Natural killer cell (primary cell): ENCODE data around the gene CAP2. TPM values are rescaled to one million over a fixed set of nuclear protein-coding genes. Genes with fewer than 3 reads are reported as not detected.

Experiments
- ATAC-seq, 3 donors: fragments of 150-1000 bp in 2 of 3; fragments of 200-7000 bp in 1 of 3; cut with Tn5 transposase; 1 replicate in 1 of 3; 2 replicates in 2 of 3; pipeline ENCODE4 v1.10.0; 2021; ENCODE audit warnings: mild to moderate bottlenecking in 2 of 3, moderate library complexity in 2 of 3
- DNase-seq, 2 donors: peaks; one replicate each; pipeline versions ENCODE4 v3.0.0 to v3.0.0-alpha.2; 2013 to 2021; ENCODE audit warnings: mixed read lengths in 1 of 2
- H3K27ac ChIP-seq: one replicate; pipeline ENCODE4 v1.5.1; 2013; ENCODE audit warnings: mild to moderate bottlenecking, low read length
- H3K27me3 ChIP-seq: one replicate; pipeline ENCODE4 v1.6.1; 2013; ENCODE audit warnings: low read length; ENCODE audit not compliant: control insufficient read depth, insufficient read depth
- H3K36me3 ChIP-seq: one replicate; pipeline ENCODE4 v1.6.1; 2013; ENCODE audit warnings: low read length; ENCODE audit not compliant: control insufficient read depth, insufficient read depth
- H3K4me1 ChIP-seq: one replicate; pipeline ENCODE4 v1.6.1; 2013; ENCODE audit warnings: low read length; ENCODE audit not compliant: control insufficient read depth, insufficient read depth
- H3K4me3 ChIP-seq: one replicate; pipeline ENCODE4 v1.5.1; 2013; ENCODE audit warnings: low read length
- H3K9me3 ChIP-seq: one replicate; pipeline ENCODE4 v1.6.1; 2013; ENCODE audit warnings: low read length; ENCODE audit not compliant: control insufficient read depth, insufficient read depth
- H3K27ac Mint-ChIP-seq, 2 donors: one replicate each; pipeline ENCODE4 v1.8.0; 2022; ENCODE audit warnings: mild to moderate bottlenecking in 2 of 2, mixed read lengths in 2 of 2, moderate library complexity in 1 of 2
- H3K27me3 Mint-ChIP-seq, 2 donors: one replicate each; pipeline ENCODE4 v1.8.0; 2022; ENCODE audit warnings: low read depth in 2 of 2, mixed read lengths in 2 of 2
- H3K36me3 Mint-ChIP-seq: one replicate; pipeline ENCODE4 v1.8.0; 2022; ENCODE audit warnings: mixed read lengths
- H3K4me1 Mint-ChIP-seq, 2 donors: one replicate each; pipeline ENCODE4 v1.8.0; 2022; ENCODE audit warnings: mixed read lengths in 2 of 2
- H3K4me3 Mint-ChIP-seq: one replicate; pipeline ENCODE4 v1.8.0; 2022; ENCODE audit warnings: mild to moderate bottlenecking, moderate library complexity, mixed read lengths
- H3K9me3 Mint-ChIP-seq, 2 donors: one replicate each; pipeline ENCODE4 v1.8.0; 2022; ENCODE audit warnings: mixed read lengths in 2 of 2
- CTCF ChIP-seq: fragments of 200-600 bp; IDR thresholded peaks from one replicate; pipeline ENCODE4 v1.8.0; 2022; ENCODE audit warnings: antibody characterized with exemption
- WGBS: methylation state at CpG from one replicate; pipeline ENCODE4 v1.1.7; 2013; ENCODE audit warnings: missing lambda C conversion rate; ENCODE audit not compliant: insufficient coverage; 5-methylcytosine and 5-hydroxymethylcytosine counted together
- intact Hi-C: fragments of 100-400 bp; cut with micrococcal nuclease; formaldehyde crosslinking; loops from one replicate; pipeline ENCODE4 v1.14.2; 2022
- total RNA-seq, 4 donors: library from RNA; stranded (reverse); fragments of 120-200 nt in 1 of 4; gene quantifications; one replicate each; pipeline versions ENCODE4 v1.2.3 to v1.2.4, GENCODE V29; 2013 to 2022

Gene CAP2
- total RNA-seq, 3 donors from 2014 or later (not counting 1 experiment from before 2014, with no cell fraction given) = not detected

- WGBS = 100% methylated on average over 1 of the region's 1 CpG
- H3K4me1 ChIP-seq = no peaks in the 10 kb centered on the region
- Mint-ChIP-seq H3K27me3 (peaks cover 13% of the 10 kb centered on the region in 2 donors), H3K4me3 (no peak overlapping the region), H3K27ac (no peak overlapping the region), H3K4me1 (no peaks in the 10 kb centered on the region), H3K36me3 (no peaks in the 10 kb centered on the region), H3K9me3 (no peaks in the 10 kb centered on the region)
- H3K27me3 ChIP-seq = no peaks in the 10 kb centered on the region
- intact Hi-C loops = no loop called here
- no peak for TF ChIP-seq CTCF
- no peak overlapping the region for H3K4me3 ChIP-seq
- H3K27ac ChIP-seq = no peak overlapping the region
- DNase-seq = no peak
- no peaks in the 10 kb centered on the region for H3K9me3 ChIP-seq
- no peaks in the 10 kb centered on the region for H3K36me3 ChIP-seq
- no peak for ATAC-seq
Measured at GRCh38 chr6:17448165-17448564, 54.8 kb downstream of the CAP2 start.

- Histone ChIP-seq H3K4me3 (no peak overlapping the region), H3K27ac (no peak overlapping the region), H3K4me1 (no peaks in the 10 kb centered on the region), H3K9me3 (no peaks in the 10 kb centered on the region), H3K27me3 (no peaks in the 10 kb centered on the region), H3K36me3 (no peaks in the 10 kb centered on the region)
- peaks cover 10 to 13% of the 10 kb centered on the region in 2 donors for H3K27me3 Mint-ChIP-seq
- H3K27ac Mint-ChIP-seq = no peak overlapping the region
- no peaks in the 10 kb centered on the region for H3K4me1 Mint-ChIP-seq
- DNase-seq (no peak), ATAC-seq (no peak)
- no peaks in the 10 kb centered on the region for H3K36me3 Mint-ChIP-seq
- no peak for TF ChIP-seq CTCF
- intact Hi-C loops = no loop called here
- no CpG with 5 or more reads among the region's 1 CpG for WGBS
- no peak overlapping the region for H3K4me3 Mint-ChIP-seq
- no peaks in the 10 kb centered on the region for H3K9me3 Mint-ChIP-seq
Measured at GRCh38 chr6:17450397-17450796, 57.0 kb downstream of the CAP2 start.

GRCh38 chr6:17450832-17451231 is 57.4 kb downstream of the CAP2 start:
- no peak overlapping the region for H3K27ac ChIP-seq
- no peak overlapping the region for H3K4me3 ChIP-seq
- Mint-ChIP-seq H3K36me3 (no peaks in the 10 kb centered on the region), H3K9me3 (no peaks in the 10 kb centered on the region), H3K4me3 (no peak overlapping the region), H3K4me1 (no peaks in the 10 kb centered on the region), H3K27ac (no peak overlapping the region), H3K27me3 (peaks cover 10% of the 10 kb centered on the region in 2 donors)
- ATAC-seq (no peak), DNase-seq (no peak)
- intact Hi-C loops = no loop called here
- H3K4me1 ChIP-seq = no peaks in the 10 kb centered on the region
- 10% methylated on average over 4 of the region's 5 CpGs for WGBS
- H3K9me3 ChIP-seq = no peaks in the 10 kb centered on the region
- no peaks in the 10 kb centered on the region for H3K27me3 ChIP-seq
- no peak for TF ChIP-seq CTCF
- no peaks in the 10 kb centered on the region for H3K36me3 ChIP-seq

GRCh38 chr6:17452096-17452495 is 58.7 kb downstream of the CAP2 start:
- no peak overlapping the region for H3K4me3 ChIP-seq
- no peaks in the 10 kb centered on the region for H3K36me3 ChIP-seq
- Mint-ChIP-seq H3K36me3 (no peaks in the 10 kb centered on the region), H3K4me1 (no peaks in the 10 kb centered on the region), H3K4me3 (no peak overlapping the region), H3K9me3 (no peaks in the 10 kb centered on the region), H3K27me3 (peaks cover 7 to 9% of the 10 kb centered on the region in 2 donors), H3K27ac (no peak overlapping the region)
- H3K27me3 ChIP-seq = no peaks in the 10 kb centered on the region
- WGBS = 97% methylated on average over 6 of the region's 6 CpGs
- no peak overlapping the region for H3K27ac ChIP-seq
- intact Hi-C loops = no loop called here
- no peak for ATAC-seq
- no peak for DNase-seq
- H3K9me3 ChIP-seq = no peaks in the 10 kb centered on the region
- TF ChIP-seq CTCF = no peak
- H3K4me1 ChIP-seq = no peaks in the 10 kb centered on the region
